Testis (tissue), 2 donors: ENCODE results near the gene CAMKK1.

Source experiments
- POLR2A ChIP-seq: fragments of 450-650 bp; IDR thresholded peaks from one replicate; pipeline ENCODE4 v1.6.1; 2017; ENCODE audit warnings: antibody characterized with exemption, mild to moderate bottlenecking, moderate library complexity
- TF ChIP-seq, protein P1 (sequence below), 3 experiments: fragments of 450-650 bp in 2 of 3; fragments of 200-600 bp in 1 of 3; sonication (generic) in 1 of 3; IDR thresholded peaks; one replicate each; pipeline ENCODE4 v1.5.1; 2016 to 2019; ENCODE audit warnings: antibody characterized with exemption in 3 of 3, mild to moderate bottlenecking in 2 of 3, moderate library complexity in 1 of 3

DNA sequence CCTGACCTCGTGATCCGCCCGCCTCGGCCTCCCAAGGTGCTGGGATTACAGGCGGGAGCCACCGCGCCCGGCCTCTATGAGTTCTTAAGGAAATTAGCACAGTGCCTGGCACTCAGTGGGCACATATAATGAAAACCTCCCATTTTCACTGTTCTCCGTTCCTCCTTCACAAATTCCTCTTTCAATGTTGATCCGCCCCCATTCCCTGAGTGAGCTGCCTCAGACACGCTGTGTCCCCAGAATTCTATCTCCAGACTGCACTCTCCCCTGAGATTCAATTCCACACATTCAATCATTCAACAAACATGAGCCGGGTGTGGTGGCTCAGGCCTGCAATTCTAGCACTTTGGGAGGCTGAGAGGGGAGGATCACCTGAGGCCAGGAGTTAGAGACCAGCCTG lies 16.4 kb upstream of the CAMKK1 start:
- TF ChIP-seq POLR2A: no peak
- TF ChIP-seq, protein P1, sequence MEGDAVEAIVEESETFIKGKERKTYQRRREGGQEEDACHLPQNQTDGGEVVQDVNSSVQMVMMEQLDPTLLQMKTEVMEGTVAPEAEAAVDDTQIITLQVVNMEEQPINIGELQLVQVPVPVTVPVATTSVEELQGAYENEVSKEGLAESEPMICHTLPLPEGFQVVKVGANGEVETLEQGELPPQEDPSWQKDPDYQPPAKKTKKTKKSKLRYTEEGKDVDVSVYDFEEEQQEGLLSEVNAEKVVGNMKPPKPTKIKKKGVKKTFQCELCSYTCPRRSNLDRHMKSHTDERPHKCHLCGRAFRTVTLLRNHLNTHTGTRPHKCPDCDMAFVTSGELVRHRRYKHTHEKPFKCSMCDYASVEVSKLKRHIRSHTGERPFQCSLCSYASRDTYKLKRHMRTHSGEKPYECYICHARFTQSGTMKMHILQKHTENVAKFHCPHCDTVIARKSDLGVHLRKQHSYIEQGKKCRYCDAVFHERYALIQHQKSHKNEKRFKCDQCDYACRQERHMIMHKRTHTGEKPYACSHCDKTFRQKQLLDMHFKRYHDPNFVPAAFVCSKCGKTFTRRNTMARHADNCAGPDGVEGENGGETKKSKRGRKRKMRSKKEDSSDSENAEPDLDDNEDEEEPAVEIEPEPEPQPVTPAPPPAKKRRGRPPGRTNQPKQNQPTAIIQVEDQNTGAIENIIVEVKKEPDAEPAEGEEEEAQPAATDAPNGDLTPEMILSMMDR (IDR thresholded peaks at IDR 0.05): no peak
